ENCODE data around the gene ESYT1.
"Not testable (repeated sequence)": the region's sequence is repeated elsewhere in the genome, so short reads cannot be mapped to it uniquely, and the experiment has no call there.

Gene ESYT1

DNA sequence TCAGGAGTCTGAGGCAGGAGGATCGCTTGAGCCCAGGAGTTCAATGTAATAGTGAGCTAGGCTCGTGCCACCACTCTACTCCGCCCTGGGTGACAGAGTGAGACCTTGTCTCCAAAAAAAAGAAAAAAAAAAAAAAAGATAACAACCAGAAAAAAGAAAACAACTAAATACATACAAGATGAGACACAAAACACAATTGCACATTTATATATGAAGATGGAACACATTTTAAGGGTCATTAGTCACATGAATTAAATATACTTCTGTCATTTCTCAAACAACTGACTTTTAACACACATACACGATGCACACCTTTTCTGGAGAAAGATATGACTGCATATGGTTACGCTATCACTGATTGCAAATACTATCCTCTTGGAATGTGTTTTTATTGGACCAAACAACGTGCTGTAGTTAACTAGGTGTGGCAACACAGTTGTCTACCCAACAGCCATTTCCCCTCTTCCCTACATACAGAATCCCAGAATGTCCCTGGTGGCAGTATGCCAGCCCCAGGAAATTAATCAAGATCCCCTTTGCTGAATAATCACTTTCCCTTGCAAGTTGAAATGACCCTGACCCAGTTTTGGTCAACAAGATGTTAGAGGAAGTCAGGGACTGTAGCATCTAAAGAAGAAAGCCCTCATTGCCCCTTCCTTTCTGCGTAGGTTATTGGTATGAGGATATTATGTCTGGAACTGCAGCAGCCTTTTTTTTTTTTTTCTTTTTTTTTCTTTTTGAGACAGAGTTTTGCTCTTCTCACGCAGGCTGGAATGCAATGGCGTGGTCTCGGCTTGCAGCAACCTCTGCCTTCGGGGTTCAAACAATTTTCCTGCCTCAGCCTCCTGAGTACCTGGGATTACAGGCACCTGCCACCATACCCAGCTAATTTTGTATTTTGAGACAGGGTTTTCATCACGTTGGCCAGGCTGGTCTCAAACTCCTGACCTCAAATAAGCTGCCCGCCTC is 18.7 kb downstream of the ESYT1 start:
- in situ Hi-C loops (cut with HindIII; ENCODE audit: low pct_ligation_motif_present, low pct_unique_long_range_greater_than_20kb, low sequenced_read_pairs) = no loop called here
- DNase-seq = no peak

DNA sequence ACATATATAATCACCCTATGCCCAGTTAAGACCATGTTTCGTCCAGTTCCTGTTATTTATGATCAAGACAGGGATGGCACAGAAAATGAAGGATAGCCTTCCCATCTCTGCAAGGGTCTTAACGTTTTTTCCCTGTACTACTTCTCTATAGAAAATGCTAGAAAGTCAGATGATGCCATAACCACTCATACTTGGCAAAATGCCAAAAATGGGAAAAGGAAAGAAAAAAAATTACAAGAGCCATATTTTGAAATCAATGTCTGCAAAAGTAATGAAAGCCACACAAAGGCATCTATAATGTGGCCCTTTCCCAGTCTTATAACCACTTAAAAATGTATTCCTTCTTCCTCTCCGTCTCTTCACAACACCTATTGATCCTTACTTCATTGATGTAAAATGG is 22.5 kb downstream of the ESYT1 start:
- peak; percentile 42 for DNase-seq
- in situ Hi-C loops (cut with HindIII; ENCODE audit: low pct_ligation_motif_present, low pct_unique_long_range_greater_than_20kb, low sequenced_read_pairs) = no loop called here

DNA sequence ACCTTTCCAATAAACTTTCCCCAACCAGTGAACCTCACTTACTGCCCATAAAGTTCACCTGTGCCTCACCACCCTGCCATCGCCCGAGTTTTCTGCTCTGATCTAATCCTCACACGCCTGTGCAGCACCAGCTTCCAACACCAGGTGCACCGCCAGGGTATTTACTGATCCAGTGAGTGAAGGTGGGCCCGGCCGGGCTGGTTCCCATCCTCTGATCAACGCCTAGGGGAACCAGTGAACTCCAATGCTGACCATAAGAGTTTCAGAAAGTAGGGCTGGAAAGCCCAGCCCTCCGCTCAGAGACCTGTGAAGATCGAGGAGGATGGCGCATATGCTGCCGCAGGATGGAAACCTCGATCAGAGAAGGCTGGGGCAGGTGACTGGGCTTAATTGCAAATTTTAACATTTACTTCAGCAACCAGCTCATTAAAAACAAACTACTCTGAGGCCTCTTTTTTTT is 23.6 kb downstream of the ESYT1 start:
- peak; percentile 83 for DNase-seq
- in situ Hi-C loops (cut with HindIII; ENCODE audit: low pct_ligation_motif_present, low pct_unique_long_range_greater_than_20kb, low sequenced_read_pairs) = no loop called here

DNA sequence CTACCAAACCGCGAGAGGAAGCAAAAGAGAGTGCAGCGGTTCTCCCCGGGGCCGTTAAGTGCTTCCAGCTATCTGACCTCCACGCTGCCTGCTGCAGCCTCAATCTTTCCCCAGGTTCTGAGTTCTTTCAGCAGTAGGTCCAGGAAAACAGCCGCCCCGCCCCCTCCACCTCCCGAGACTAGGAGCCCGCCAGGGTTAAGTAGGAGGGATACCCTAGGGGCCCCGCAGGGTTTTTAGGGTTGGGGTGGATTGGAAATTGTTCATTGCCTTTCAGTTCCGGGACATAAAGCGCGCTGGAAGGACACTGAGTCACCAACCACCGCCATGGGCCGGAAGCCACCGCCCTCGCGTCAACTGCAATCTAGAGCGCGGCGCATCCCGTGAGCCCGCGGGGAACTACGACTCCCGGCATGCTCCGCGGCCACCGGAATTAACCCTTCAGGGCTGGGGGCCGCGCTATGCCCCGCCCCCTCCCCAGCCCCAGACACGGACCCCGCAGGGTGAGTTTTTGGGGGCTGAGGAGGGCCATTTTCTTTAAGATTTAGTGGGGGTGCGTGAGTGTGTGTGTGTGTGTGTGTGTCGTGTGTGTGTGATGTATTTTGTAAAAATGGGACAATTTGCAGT is 24.2 kb downstream of the ESYT1 start, which contains the start of gene MYL6B:
Gene MYL6B, plus strand, starts transcription at position 456 of the 624 bp plus-strand sequence. CDS start 1,332 bp downstream, outside the sequence.
- in situ Hi-C loops (cut with HindIII; ENCODE audit: low pct_ligation_motif_present, low pct_unique_long_range_greater_than_20kb, low sequenced_read_pairs) = no loop called here
- peak; percentile 98 for DNase-seq

DNA sequence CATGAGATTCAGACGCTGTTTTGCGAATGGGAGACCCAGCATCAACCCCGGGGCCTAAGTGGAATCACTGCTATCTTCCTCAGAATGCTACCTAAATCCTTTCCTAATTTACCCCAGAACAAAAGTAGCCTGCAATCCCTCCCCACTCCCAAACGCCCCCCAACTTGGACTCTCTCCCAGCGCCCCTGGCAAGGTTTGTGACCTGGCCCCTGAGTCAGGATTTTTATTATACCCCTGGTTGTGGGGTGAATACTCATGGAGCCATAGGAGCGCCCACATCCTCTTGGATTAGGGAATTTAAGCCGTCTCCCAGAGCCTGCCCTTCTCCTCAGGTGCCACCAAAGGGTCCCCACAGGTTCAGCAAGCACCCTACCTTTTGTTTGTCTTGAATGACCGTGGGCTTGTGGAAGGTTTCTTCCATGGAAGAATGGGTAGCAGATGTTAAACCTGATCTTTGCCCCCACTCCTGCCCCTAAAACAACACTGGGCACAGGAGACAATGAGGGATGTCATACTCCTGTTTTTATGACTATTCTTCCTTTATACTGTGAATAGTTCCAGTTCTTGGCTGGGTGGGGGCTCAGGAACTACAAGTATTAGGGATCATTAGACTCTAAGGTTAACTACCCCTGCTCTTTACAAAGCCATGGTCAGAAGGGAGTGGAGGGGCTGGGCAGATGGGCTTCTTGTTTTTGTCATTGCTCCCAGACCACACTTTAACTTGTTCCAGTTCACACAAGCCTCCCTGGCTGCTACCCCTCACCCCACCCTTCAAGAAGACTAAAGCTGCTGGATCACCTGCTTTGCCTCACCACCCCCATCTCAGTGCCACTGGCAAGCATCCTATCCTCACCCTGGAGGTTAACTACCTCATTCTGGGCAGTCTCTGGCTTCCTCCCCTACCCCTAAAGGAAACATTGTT is 24.9 kb downstream of the ESYT1 start:
- in situ Hi-C loops (cut with HindIII; ENCODE audit: low pct_ligation_motif_present, low pct_unique_long_range_greater_than_20kb, low sequenced_read_pairs) = no loop called here
- no peak for DNase-seq

DNA sequence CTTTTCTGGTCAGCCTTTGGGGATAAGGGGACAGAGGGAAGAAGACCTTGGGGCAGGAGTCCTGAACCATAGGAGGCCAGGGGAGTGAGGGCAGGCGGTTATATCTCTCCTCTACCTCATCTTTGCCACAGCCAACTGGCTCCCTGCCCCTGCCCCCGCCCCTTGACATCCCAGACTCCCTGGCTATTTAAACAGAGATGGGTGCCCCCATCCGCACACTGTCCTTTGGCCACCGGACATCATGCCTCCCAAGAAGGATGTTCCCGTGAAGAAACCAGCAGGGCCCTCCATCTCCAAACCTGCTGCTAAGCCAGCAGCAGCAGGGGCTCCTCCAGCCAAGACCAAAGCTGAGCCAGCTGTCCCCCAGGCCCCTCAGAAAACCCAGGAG is 25.6 kb downstream of the ESYT1 start:
- in situ Hi-C loops (cut with HindIII; ENCODE audit: low pct_ligation_motif_present, low pct_unique_long_range_greater_than_20kb, low sequenced_read_pairs) = no loop called here
- no peak for DNase-seq

DNA sequence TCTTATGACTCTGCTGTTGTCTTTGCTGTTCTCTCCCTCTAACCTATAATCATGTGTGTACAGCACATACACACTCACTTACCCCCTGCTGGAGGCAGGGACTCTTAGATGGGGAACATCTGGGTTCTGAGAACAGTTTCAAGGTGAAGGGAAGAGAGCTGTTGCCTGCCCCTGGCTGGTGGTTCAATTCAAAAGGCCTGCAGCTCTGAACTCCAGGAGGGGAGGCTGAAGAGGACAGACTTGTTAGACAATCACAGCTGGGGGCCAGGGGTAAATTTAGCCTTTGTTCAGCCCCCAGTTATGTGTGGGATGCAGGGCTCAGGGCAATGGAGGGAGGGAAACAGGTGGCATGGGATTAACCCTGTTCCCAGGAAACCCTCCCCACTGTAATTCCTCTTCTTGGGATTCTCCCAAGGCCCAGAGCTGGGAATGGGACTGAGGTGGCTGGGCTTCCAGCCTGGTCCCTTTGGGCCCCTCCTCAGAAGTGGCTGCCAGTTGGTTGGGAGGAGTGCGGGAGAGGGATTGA is 26.2 kb downstream of the ESYT1 start:
- DNase-seq = no peak
- in situ Hi-C loops (cut with HindIII; ENCODE audit: low pct_ligation_motif_present, low pct_unique_long_range_greater_than_20kb, low sequenced_read_pairs) = no loop called here

DNA sequence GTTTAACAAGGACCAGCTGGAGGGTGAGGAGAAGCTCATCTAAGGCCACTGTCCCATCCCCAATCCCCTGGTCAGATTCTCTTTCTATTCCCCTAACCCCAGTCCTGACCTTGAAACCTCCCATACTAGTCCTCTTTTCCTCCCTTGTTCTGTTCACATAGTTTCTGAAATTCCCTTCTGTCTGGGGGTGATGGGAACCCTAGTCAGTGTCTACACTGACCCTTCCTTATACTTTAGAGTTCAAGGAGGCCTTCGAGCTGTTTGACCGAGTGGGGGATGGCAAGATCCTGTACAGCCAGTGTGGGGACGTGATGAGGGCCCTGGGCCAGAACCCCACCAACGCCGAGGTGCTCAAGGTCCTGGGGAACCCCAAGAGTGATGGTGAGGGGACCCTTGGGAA is 26.8 kb downstream of the ESYT1 start:
- in situ Hi-C loops (cut with HindIII; ENCODE audit: low pct_ligation_motif_present, low pct_unique_long_range_greater_than_20kb, low sequenced_read_pairs) = no loop called here
- DNase-seq = no peak

DNA sequence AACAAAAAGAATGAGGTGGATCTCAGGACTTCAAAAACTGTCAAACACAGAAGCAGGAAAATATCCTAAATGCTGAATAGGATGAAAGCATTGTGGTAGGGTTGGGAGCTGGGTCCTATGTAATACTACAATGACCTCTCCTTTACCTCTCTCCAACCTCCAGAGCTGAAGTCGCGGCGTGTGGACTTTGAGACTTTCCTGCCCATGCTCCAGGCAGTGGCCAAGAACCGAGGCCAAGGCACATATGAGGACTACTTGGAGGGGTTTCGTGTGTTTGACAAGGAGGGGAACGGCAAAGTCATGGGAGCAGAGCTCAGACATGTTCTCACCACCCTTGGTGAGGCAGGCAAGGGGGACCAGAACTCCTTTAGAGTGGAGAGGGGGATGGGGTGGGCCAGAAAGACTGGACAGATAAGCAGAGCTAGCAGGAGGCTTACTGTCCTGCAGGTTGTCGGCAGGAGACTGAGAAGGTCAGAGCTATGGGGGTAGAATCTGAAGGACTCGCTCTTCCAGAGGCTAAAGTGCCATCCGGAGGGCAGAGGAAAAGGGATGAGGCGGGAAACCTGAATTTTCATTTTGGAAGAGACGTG is 27.3 kb downstream of the ESYT1 start:
- in situ Hi-C loops (cut with HindIII; ENCODE audit: low pct_ligation_motif_present, low pct_unique_long_range_greater_than_20kb, low sequenced_read_pairs) = no loop called here
- no peak for DNase-seq

DNA sequence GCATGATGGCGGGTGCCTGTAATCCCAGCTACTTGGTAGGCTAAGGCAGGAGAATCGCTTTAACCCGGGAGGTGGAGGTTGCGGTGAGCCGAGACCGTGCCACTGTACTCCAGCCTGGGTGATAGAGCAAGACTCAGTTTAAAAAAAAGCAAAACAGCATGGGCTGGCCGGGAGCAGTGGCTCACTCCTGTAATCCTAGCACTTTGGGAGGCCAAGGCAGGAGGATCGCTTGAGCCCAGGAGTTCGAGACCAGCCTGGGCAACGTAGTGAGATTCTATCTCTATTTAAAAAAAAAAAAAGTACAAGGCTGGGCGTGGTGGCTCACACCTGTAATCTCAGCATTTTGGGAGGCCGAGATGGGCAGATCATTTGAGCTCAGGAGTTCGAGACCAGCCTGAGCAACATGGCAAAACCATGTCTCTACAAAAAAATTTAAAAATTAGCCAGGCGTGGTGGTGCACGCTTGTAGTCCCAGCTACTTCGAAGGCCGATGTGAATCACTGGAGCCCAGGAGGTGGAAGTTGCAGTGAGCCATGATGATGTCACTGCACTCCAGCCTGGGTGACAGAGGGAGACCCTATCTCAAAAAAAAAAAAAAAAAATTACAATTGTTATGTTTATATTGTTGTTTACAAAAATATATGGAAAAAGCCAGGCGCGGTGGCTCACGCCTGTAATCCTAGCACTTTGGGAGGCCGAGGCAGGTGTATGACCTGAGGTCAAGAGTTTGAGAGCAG is 28.6 kb downstream of the ESYT1 start:
- DNase-seq = peak; percentile 72
- in situ Hi-C loops (cut with HindIII; ENCODE audit: low pct_ligation_motif_present, low pct_unique_long_range_greater_than_20kb, low sequenced_read_pairs) = not testable (repeated sequence)

DNA sequence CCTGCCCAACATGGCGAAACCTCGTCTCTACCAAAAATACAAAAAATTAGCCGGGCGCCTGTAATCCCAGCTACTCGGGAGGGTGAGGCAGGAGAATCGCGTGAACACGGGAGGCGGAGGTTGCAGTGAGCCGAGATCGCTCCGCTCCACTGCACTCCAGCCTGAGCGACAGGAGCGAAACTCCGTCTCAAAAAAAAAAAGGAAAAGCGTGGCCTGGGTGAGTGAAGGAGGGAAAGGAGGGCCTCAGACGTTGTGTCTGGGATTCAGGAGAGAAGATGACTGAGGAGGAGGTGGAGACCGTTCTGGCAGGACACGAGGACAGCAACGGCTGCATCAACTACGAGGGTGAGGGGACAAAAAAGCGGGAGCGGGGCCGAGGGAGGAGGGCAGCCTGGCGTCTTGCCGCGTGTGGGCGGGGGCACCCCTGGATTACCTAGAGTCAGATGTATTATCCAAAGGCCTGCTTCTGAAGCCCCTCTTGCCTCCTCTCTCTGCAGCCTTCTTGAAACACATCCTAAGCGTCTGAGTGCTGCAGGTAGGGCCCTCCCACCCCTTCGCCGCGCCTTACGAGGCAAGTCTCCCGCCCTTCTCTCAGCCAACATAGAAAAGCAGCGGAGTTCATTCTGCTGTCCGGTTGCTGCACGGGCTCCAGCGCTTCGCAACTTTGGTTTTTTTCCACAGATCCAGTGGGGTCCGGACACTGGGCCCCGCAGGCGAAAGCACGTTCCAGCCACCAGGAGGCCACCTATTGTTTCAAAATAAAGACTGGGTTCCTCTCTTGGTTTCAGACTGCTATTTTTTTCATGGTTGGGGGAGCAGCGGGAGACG is 29.3 kb downstream of the ESYT1 start:
- peak; percentile 95 for DNase-seq
- in situ Hi-C loops (cut with HindIII; ENCODE audit: low pct_ligation_motif_present, low pct_unique_long_range_greater_than_20kb, low sequenced_read_pairs) = no loop called here

DNA sequence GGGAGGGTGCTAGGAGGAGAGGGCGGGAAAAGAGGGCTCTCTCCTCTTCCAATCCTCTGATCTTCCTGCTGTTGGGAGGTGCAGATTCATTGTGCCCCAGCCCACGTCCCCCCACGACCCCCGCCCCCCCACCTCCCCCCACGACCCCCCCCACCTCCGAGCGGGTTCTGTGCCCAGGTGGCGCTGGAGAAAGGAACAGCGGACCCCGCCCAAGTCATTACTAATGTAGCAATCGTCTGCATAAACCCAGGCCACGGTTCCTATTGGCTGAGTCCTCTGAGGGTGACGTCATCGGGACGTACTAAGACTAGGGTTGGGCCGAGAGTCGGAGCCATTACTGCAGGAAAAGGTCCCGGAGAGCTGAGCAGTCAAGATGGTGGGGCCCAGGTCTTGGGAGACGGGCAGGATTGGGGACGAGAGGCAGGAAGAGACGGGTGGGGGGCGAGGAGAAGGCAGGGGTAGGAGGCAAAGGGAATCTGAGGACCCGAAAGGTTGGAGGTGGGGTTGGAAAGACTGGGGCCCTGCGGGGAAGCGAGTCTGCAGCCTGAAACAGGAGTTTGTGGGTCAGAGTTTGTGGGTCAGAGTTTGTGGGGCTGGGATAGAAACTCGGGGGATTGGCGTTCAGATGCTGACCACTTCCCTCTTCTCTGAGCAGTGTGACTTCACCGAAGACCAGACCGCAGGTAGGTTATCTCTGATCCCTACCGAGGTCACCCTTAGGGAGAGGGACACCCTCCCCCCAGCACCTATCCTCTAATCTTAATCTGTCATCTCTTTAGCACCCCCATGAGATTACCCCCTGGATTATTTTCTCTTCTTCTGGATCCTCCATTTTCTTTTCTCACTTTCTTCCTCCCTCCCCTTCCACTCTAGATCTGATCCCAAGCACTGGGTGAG is 30.2 kb downstream of the ESYT1 start, which contains the start of gene MYL6:
Gene MYL6, plus strand, starts transcription at position 331 of the 897 bp plus-strand sequence. Its CDS starts 43 bp downstream, at position 374.
- in situ Hi-C loops (cut with HindIII; ENCODE audit: low pct_ligation_motif_present, low pct_unique_long_range_greater_than_20kb, low sequenced_read_pairs) = no loop called here
- DNase-seq = peak; percentile 100

DNA sequence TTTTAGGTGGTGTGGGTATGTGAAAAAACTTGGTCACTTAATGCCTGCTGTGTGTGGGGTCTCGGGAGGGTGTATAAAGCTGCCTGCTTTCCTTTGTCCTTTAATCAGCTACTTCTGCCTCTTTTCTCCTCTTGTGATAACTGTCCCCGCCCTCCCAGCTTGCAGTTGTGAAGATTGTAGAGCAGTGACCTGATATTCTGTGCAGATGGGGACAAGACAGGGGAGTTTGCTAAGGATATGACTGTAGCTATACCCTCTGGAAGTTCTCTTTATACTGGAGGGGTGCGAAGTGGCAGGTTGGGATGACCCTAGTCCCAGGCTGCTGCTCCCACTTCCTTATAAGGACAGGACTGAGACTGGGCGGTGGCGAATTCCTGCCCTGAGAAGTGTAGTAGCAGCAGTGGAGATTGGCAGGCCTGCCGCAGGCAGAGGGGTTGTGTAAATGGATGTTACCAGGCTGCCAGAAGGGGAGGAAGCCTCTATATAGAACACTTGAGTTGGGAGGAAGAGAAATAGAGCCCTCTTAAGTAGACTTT is 30.9 kb downstream of the ESYT1 start:
- in situ Hi-C loops (cut with HindIII; ENCODE audit: low pct_ligation_motif_present, low pct_unique_long_range_greater_than_20kb, low sequenced_read_pairs) = no loop called here
- peak; percentile 78 for DNase-seq

DNA sequence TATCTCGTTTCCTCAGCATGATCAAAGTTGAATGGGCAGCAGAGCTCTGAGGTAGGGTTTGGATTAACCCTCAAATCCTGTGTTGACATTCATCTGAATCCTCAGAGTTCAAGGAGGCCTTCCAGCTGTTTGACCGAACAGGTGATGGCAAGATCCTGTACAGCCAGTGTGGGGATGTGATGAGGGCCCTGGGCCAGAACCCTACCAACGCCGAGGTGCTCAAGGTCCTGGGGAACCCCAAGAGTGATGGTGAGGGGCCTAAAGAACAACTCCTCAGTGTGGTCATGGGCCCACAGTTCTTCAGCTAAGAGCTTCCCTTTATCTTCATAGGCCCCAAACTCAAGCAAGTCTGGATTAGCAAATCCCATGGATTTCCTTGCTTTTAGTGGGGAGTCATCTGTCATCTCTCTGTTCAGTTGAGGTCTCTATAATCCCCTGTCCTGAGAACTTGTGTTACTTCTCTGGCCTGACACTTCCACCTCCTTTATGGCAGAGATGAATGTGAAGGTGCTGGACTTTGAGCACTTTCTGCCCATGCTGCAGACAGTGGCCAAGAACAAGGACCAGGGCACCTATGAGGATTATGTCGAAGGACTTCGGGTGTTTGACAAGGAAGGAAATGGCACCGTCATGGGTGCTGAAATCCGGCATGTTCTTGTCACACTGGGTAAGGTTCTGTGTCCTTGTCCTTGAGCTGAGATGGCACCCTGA is 31.6 kb downstream of the ESYT1 start:
- no peak for DNase-seq
- in situ Hi-C loops (cut with HindIII; ENCODE audit: low pct_ligation_motif_present, low pct_unique_long_range_greater_than_20kb, low sequenced_read_pairs) = no loop called here

DNA sequence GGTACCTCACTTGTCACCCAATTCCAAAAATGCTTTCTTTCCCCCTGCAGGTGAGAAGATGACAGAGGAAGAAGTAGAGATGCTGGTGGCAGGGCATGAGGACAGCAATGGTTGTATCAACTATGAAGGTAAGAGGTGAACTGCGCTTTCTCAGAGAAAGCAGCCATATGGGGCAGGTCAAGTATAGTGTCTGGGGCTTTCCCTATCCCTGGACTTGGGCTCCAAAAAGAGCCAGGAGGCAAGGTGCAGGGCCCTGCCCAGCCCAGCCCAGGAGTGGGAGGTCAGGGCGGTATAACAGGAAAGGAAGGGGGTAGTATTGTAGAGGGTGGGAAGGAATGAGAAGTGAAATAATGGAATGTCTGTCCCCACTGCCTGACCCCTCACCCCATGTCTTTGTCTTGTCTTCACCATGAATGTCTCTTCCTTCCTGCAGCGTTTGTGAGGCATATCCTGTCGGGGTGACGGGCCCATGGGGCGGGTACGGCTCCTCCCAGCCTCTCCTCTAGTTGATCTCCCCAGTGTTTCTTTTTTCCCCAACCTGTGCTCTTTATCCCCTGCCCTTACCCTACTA is 32.2 kb downstream of the ESYT1 start:
- in situ Hi-C loops (cut with HindIII; ENCODE audit: low pct_ligation_motif_present, low pct_unique_long_range_greater_than_20kb, low sequenced_read_pairs) = no loop called here
- DNase-seq = no peak

Data from ACHN (cell line).